CD4-positive, alpha-beta T cell treated with Interleukin-21 for 1 hour (primary cell): ENCODE results near the gene B3GAT1.

Experiments used
- DNase-seq: peaks from one replicate; pipeline ENCODE4 v3.0.0-alpha.2; 2020

Gene B3GAT1

GRCh38 chr11:134332782-134333181, 79.3 kb downstream of the B3GAT1 start:
- DNase-seq: no peak

- DNase-seq: peak; percentile 17
Observed at GRCh38 chr11:134332189-134332631, 79.8 kb downstream of the B3GAT1 start.

- DNase-seq: peak; percentile 89
Observed at GRCh38 chr11:134331354-134332188, 80.5 kb downstream of the B3GAT1 start, which contains the start of gene GLB1L2. Gene GLB1L2, plus strand, starts transcription at chr11:134331988. Its CDS starts 74 bp downstream, at chr11:134332062.

DNA sequence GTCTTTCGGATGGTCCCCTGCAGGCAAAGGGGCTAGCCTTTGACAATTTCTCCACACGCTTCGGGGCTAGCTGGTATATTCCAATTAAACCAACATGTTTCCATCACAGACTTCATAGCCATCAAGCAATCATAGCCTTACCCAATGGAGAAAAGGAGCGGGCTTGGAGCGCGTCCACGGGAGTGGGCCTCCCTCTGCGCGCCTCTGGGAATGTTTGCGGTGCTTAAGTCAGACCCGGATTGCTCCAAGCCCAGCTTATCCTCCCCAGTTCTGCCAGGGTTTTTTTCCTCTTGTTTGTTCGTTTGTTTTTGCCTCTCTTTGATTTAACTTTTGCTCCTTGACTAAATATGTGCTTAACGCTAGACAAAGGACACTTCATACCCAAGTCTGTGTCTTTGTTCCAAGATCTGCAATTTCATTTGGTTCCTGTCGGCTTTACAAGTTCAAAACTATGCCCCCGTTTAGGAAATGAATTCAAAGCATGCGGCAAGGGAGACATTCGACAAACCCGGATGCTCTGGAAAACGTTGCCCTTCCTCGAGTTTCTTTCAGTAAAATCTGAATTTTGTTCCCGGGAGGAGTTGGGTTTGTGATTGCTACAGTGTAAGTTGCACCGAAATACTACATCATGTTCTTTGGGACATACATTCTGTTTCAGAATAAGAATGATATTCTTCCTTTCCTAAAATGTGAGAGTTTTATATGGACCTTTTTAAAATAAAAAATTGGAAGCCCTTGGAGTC, 81.3 kb downstream of the B3GAT1 start:
- no peak for DNase-seq
